ENCODE results near the gene TLE4. TPM values are rescaled to one million over a fixed set of nuclear protein-coding genes. Genes with fewer than 3 reads are reported as not detected.

Gene TLE4
- total and polyA plus RNA-seq, 2 of the 4 experiments (the other 2 are of a cell fraction) = 68.0 to 78.1 TPM

- dilution Hi-C loops (cut with HindIII; ENCODE audit: low sequenced_read_pairs, unreplicated experiment) (no loop called here), in situ Hi-C loops (cut with MboI; ENCODE audit: low sequenced_read_pairs) (no loop called here), intact Hi-C loops (cut with micrococcal nuclease) (loop anchor here (10.0 kb wide), 1 partner anchor 140 kb away; no protein-coding TSS in a partner anchor)
- Histone ChIP-seq H3K4me3 (ENCODE audit: insufficient read depth, low read depth, low read length) (no peak overlapping the region), H3K9me1 (ENCODE audit: insufficient read depth, low read length) (no peaks in the 10 kb centered on the region; the same call in 1 of the 2 replicates), H3K4ac (ENCODE audit: low read depth, low read length) (no peak overlapping the region), H3K9me3 (ENCODE audit: control insufficient read depth, insufficient read depth, low read length) (no peaks in the 10 kb centered on the region), H3K18ac (ENCODE audit: low read depth, low read length) (no peak overlapping the region), H4K20me1 (ENCODE audit: insufficient read depth, low read length) (no peaks in the 10 kb centered on the region), H4K8ac (ENCODE audit: low read depth in 2 of 2, low read length in 2 of 2) (no peak overlapping the region), H4K91ac (ENCODE audit: insufficient read depth, low read depth, low read length) (no peak overlapping the region), H2BK5ac (ENCODE audit: low read depth, low read length, poor library complexity, severe bottlenecking) (no peak overlapping the region), H3K27me3 (ENCODE audit: control insufficient read depth, insufficient read depth, low read length) (no peaks in the 10 kb centered on the region), H3K14ac (replicated peaks; ENCODE audit: low read depth, low read length) (no peak overlapping the region), H3K4me2 (ENCODE audit: low read depth, low read length) (no peak overlapping the region), H2AFZ (replicated peaks; ENCODE audit: low read length, poor library complexity) (no peak overlapping the region), H3K36me3 (ENCODE audit: control insufficient read depth, insufficient read depth, low read length) (peaks cover under 1% of the 10 kb centered on the region), H3K79me1 (ENCODE audit: low read depth in 1 of 2, low read length in 2 of 2) (no peaks in the 10 kb centered on the region), H3K27ac (ENCODE audit: insufficient read depth, low read length) (no peak overlapping the region), H2BK15ac (ENCODE audit: low read depth, low read length) (no peak overlapping the region), H2AK9ac (replicated peaks; ENCODE audit: low read depth, low read length, poor library complexity) (no peak overlapping the region), H4K5ac (ENCODE audit: low read depth, low read length) (no peak overlapping the region), H3K9ac (ENCODE audit: low read depth, low read length) (no peak overlapping the region), H3K23ac (ENCODE audit: low read depth, low read length) (no peak overlapping the region), H3K56ac (ENCODE audit: extremely low read depth, insufficient read depth, low read length) (no peak overlapping the region), H3K4me1 (ENCODE audit: control insufficient read depth, insufficient read depth, low read length) (no peaks in the 10 kb centered on the region), H2BK20ac (ENCODE audit: low read depth, low read length) (no peak overlapping the region), H2BK120ac (ENCODE audit: low read depth, low read length) (no peak overlapping the region), H2AK5ac (ENCODE audit: low read depth, low read length) (no peak overlapping the region)
- TF ChIP-seq MAFK (IDR thresholded peaks at IDR 0.05; ENCODE audit: low read depth, low read length) = no peak
- no peak for TF ChIP-seq MXI1 (IDR thresholded peaks at IDR 0.05; ENCODE audit: borderline replicate concordance, low read depth, low read length)
- no peak for TF ChIP-seq SMC3 (IDR thresholded peaks at IDR 0.05; ENCODE audit: low read depth, low read length)
- no peak for TF ChIP-seq FOS (IDR thresholded peaks at IDR 0.05; ENCODE audit: low read depth, low read length)
- no peak for TF ChIP-seq RCOR1 (IDR thresholded peaks at IDR 0.05; ENCODE audit: insufficient replicate concordance, low read length)
- no peak for TF ChIP-seq CHD1 (IDR thresholded peaks at IDR 0.05; ENCODE audit: low read depth, low read length)
- no peak for TF ChIP-seq USF2 (IDR thresholded peaks at IDR 0.05; ENCODE audit: low read depth, low read length)
- POLR2A ChIA-PET (ENCODE audit: unreplicated experiment) = no interaction called here
- no TSS peak for BruUV-seq (replicated peaks)
- DNase-seq (no peak), ATAC-seq (ENCODE audit: low read depth) (no peak)
- CTCF ChIA-PET = no interaction called here
- WGBS, 2 experiments (ENCODE audit: extremely low coverage in 2 of 2, insufficient read length in 1 of 2) = no CpG with 5 or more reads among the region's 3 CpGs
These were observed 163.4 kb downstream of the TLE4 start for GRCh38 chr9:79735023-79735779.

Measured in IMR-90 (cell line).